HG02885 (cell line): ENCODE results near the gene MBP.

ENCODE experiments used
- ATAC-seq: cut with Tn5 transposase; IDR thresholded peaks from one replicate; pipeline ENCODE4 v1.9.1; 2021; ENCODE audit warnings: mild to moderate bottlenecking; ENCODE audit not compliant: unreplicated experiment, poor library complexity

Gene MBP

DNA sequence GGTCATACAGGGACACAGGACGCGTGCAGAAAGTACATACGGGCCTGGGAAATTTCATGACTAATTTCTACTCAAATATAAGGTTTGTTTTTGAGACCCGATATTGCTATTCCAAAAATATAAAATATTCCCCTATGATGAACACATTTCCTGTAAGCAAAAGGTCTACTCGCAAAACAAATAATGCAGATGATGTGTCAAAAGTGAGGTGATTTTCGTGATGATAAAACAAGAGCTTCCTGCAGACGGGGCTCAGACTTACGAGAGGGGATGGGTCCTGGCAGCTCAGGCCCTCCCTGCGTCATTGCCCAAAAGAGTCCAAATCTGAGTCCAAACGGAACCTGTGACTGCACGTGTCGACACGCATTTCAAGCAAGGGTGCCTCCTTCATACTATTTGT lies 62.7 kb downstream of the MBP start:
- ATAC-seq = no peak

- no peak for ATAC-seq
Observed at GRCh38 chr18:77069482-77069881, 63.1 kb downstream of the MBP start.

DNA sequence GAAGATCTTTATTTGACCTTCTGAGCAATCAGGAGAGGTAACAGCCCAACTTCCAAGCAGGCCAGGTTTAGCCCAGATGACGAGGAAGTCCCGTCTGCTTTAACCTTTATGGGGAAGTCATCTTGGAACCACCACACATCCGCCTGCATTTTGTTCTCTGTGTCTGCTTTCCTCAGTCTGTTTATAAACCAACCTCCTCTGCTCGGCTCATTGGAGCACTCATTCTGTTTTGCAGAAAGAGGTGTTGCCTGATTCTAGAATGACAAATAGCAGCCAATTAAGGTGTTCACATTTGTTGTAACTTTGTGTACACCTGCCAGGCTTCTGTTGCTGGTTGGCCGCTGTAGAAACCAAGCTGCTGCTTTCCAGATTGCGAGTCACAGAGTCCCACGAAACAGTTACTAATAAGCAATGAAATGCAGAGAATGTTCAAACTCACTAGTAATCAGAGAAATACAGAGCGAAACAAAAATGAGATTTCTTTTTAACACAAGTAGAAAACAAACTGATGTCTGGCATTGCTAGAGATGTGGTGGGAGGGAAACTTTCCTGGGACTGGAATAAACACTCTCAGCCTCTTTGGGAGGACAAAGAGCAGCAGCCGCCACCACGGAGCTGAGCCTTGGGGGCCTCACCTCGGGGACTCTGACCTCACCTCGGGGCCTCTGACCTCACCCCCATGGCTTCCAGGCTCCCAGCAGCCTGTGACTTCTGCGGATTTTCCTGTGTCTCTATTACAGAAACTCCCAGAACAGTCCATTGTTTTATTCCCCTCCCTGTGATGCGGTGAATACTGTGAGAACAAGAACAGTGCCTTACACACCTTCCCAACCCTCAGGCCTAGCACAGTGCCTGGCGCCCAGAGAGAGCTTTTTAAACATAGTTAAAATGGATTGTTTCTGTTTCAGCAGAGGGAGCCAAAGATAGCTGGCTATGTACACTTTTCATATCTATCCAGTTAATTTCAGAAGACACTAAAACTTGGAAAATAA lies 64.0 kb downstream of the MBP start:
- peak; percentile 22 for ATAC-seq

DNA sequence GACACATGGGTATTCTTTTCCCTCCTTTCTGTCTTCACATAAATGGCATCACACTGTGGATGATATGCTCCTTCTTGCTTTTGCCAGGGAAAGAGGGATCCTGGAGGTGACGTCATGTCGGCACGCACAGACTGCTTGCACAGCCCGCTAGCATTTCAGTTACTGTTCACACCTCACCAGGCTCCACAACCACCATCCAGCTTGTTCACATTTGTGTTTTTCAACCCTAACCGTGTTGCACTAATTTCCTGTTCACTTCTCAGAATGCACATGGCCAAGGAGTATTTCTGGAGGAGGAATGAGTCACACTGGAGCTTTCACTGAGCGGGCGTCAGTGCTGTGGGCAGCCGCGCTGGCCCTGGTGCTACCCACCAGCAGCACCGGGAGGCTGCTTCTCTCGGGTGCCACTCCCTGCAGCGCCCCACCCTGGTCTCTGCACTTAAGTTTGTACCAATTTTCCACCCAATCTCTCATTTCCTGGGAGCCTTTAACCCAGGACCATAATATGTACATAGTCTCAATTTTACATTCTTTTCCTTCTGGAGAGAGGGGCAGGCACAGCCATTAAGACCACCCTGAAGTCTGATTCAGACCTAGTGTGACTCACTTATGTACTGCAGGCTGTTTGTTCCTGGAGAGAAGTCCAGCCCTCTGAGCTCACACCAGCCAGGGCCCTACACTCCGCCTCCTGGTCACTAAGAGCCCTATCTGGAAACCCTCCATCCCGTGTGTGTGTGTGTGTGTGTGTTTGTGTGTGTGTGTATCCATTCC lies 65.1 kb downstream of the MBP start:
- ATAC-seq = peak; percentile 26

GRCh38 chr18:77066689-77067088 lies 65.9 kb downstream of the MBP start:
- ATAC-seq = no peak

- ATAC-seq = no peak
Observed at GRCh38 chr18:77066101-77066500, 66.5 kb downstream of the MBP start.

GRCh38 chr18:77065221-77065981 lies 67.2 kb downstream of the MBP start:
- ATAC-seq = peak; percentile 31

DNA sequence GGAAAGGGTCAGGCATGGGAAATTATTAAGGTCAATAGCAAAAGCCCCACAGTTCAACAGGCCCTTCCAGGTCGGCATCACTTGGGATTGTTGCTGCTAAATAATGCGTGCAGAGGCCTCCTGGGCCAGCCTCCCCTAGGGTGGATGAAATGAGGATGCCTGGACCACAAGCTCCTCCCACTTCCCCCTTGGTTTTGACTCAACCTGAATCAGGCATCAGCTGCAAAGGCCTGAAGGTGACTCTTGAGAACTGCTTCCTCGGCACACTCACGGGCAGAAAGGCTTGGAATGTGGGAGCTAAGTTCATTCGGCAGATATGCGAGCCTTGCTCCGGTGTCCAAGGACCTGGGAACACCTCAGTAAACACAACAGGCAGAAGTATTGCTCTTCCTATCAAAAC lies 69.3 kb downstream of the MBP start:
- ATAC-seq = peak; percentile 52

GRCh38 chr18:77062518-77063003 lies 70.0 kb downstream of the MBP start:
- ATAC-seq = peak; percentile 60

DNA sequence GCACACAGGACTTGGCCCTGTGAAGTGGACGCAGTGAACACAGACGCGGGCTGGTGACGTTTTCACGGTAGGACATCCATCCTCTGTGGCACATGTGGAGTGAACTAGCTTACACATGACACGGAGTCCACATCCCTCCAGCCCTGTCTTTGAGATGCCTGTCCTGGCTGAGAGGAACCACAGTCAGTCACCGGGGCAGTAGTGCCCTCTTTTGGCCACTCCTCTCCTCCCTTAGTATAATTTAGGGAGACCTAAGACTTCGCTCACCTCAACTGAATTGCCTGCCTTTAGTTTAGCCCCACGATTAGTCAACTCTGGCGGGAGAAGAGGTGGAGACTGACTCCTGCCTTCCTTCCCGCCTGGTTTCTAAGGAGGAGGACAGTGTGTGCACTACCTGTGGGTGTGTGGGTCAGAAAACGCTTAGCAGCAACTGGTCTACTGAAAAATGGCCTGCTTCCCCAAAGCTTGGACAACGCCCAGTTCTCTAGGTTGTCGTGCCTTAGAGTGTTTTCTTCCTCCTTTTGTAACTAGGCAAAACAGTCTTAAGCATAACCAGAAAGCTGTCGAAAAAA lies 70.6 kb downstream of the MBP start:
- ATAC-seq = peak; percentile 47

DNA sequence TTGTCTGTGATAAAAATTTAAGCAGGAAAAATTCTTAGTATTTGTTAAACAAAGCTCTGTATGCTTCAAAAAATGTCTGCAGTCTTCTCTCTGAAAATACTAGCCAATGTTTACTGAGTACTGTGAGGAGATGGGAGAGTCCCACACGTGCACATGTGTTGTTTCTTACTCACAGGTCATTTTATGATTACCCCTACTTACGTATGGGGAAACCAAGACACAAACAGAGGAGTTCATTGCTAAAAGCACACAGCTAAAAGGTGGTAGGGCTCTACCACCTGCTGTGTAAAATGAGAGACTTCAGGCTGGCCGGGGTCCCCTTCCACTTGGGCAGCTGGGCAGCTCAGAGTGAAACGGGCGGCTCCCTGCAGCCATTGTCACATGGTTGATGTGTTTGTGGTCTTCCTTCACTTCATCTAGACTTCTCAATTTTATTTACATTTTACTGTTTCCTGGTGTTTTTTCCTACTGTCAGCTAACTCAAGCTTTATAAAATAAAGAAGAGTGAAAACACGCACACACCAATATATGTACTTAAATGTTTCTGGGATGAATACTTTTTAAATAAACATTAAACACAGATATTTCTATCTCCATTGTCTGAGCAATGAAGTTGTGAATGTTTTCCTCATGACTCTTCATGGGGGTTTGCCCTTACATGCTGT lies 71.2 kb downstream of the MBP start:
- ATAC-seq = no peak

DNA sequence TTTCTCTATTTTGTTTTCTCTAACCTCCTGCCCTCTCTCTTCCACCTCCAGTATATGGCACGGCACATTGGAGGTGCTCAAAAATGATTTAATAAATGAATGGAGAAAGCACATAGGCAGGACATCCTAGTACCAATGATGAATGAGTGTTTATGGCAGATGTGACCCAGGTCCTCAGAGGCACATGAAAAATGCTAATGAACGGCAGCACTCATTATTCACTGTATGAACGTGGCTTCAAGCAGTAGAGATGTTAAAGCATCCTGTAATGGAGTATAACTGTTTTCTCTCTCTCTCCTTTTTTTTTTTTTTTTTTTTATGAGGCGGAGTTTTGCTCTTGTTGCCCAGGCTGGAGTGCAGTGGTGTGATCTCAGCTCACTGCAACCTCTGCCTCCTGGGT lies 72.4 kb downstream of the MBP start:
- no peak for ATAC-seq

DNA sequence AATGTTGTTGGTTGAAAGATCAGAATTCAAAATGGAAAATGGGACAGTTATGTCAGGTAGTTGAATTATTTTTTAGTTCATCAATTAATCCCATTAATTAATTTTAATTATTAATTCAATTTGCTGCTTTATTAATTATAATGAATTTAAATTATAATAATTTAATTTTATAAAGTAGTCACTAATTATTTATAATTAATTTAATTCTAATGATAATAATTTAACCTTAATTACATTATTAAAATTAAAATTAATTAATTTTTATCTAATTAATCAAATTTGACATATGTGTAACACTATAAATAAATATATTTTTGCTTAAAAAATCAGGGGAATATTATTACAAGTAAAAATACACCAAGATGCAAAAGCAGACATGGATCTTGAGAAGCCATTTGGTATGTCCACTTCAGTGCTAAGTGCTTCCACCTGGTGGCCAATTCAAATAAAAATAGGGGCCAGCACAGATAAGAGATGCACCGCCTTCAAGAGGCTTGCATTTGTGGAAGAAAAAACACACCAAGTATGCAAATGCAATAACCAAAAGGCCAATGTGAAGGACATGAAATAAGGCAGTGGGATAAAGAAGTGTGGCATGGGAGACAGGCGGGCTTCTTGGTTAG lies 73.2 kb downstream of the MBP start:
- ATAC-seq = no peak

DNA sequence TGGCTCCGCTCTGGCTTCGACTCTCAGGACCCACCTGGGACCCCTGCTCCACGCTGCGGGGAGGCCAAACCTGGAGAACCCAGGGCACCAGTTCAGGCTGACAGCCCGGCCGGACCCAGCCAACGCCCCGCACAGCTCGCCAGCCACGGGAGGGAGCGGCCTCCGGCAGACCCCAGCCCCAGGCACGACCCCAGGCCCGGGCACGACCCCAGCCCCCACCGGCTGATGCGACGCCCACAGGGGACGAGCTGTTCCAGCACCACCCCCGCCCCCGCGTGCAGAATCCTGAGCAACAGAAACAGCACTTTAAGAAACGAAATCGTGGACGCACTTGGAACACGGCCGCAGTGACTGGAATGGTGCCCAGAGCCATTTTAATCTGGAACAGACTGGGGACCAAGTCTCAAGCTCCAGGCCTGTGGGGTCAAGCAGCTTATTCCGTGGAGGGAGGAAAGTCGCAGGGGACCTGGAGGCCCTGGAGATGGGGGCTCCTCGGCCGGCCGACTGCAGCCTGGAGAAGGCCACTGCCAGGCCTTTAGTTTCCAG lies 74.2 kb downstream of the MBP start:
- no peak for ATAC-seq

DNA sequence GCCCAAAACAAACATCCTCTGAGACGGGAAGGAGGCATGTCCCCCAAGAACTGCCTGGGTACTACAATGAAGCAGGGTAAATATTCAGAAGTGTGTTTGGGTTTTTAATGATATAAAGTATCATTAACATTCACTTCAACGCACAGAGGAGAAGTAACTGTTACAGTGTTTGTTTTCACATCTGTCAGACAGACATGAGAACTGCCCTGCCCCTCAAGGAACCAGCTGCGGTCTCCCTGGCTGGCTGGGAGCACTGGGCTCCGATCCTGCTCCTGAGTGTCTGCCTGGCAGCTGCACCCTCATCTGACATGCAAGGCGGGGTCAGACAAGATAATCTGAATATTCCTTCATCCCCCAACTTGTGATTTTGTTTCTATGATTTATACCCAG lies 75.6 kb downstream of the MBP start:
- ATAC-seq = no peak

DNA sequence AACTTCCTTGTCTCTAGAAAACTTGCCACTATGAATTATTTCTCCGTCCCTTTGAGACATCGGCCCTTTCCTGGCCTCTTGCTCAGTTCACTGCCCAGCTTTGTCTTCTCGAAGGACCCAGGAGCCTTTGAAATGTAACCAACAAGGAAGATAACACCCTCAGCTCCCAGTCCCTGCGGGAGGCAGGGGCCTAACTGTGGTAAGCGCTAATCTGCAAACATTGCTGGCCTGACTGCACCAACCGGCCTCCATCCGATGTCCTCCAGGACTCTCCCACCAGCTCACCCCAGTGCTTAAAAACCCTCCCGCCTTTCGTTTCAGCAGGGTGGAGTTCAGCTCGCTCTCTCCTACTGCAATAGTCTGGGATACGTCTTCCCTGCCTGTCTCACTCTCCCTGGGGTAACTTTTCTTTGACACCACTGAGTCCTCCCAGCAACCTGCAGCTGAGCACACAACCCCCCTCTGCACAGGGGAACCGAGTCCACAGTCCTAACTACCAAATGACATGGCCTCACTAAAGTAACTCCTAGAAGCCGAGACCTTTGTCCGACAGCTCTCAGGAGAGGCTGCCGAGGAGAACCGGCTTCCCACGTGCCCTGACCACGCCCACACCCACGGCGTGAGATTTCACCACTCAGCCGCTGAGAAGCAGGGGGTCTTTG lies 76.1 kb downstream of the MBP start:
- ATAC-seq = no peak

- peak; percentile 17 for ATAC-seq
Observed at GRCh38 chr18:77055429-77056300, 76.9 kb downstream of the MBP start.
